PC-3 (cell line): ENCODE measurements around the gene C1QTNF4. TPM values are rescaled to one million over a fixed set of nuclear protein-coding genes. Genes with fewer than 3 reads are reported as not detected.

Experiments
- ATAC-seq: fragments of 200-7000 bp; cut with Tn5 transposase; 2 replicates; pipeline ENCODE4 v1.9.1; 2020; ENCODE audit warnings: mild to moderate bottlenecking, moderate library complexity
- BruUV-seq: library from RNA; stranded (reverse); fragments of 400-500 nt; replicated peaks from 2 replicates; lab custom pipeline; 2021; lab: Mats Ljungman, UMichigan
- CTCF ChIA-PET: fragments of 300-600 bp; sonication (Branson Sonifier 250); formaldehyde crosslinking; loops from one replicate; lab custom pipeline; 2022; ENCODE audit warnings: antibody characterized with exemption; lab: Charles Lee
- POLR2A ChIA-PET: fragments of 300-600 bp; sonication (Branson Sonifier 250); formaldehyde crosslinking; loops from one replicate; lab custom pipeline; 2022; ENCODE audit warnings: antibody characterized with exemption; ENCODE audit not compliant: unreplicated experiment; lab: Charles Lee
- DNase-seq: peaks from one replicate; pipeline ENCODE4 v3.0.0-alpha.2; 2015
- H2AFZ ChIP-seq: fragments of 300-600 bp; sonication (generic); 2 replicates; pipeline ENCODE4 v1.6.0; 2016; ENCODE audit warnings: antibody characterized with exemption, low read length
- H3F3A ChIP-seq: fragments of 300-600 bp; sonication (generic); one replicate; pipeline ENCODE4 v1.6.0; 2017; ENCODE audit warnings: antibody characterized with exemption, low read length, control low read depth, mild to moderate bottlenecking; ENCODE audit not compliant: unreplicated experiment
- H3K27ac ChIP-seq: fragments of 300-600 bp; sonication (generic); 2 replicates; pipeline ENCODE4 v1.5.1; 2016; ENCODE audit warnings: mild to moderate bottlenecking, low read length
- H3K27me3 ChIP-seq: fragments of 300-600 bp; sonication (generic); 2 replicates; pipeline ENCODE4 v1.6.1; 2016; ENCODE audit warnings: low read length, mixed read lengths
- H3K36me3 ChIP-seq: fragments of 300-600 bp; sonication (generic); 2 replicates; pipeline ENCODE4 v1.6.1; 2016; ENCODE audit warnings: low read depth, mixed run types, low read length, mixed read lengths
- H3K4me1 ChIP-seq: fragments of 300-600 bp; sonication (generic); 2 replicates; pipeline ENCODE4 v1.5.1; 2016; ENCODE audit warnings: low read length; ENCODE audit not compliant: insufficient read depth
- H3K4me2 ChIP-seq: fragments of 300-600 bp; sonication (generic); 2 replicates; pipeline ENCODE4 v1.6.0; 2016; ENCODE audit warnings: low read length
- H3K4me3 ChIP-seq: fragments of 300-600 bp; sonication (generic); 2 replicates; pipeline ENCODE4 v1.5.1; 2016; ENCODE audit warnings: mild to moderate bottlenecking, low read length, mixed read lengths
- H3K79me2 ChIP-seq: fragments of 300-600 bp; sonication (generic); 2 replicates; pipeline ENCODE4 v1.6.1; 2017; ENCODE audit warnings: low read length, mixed read lengths
- H3K9ac ChIP-seq: fragments of 300-600 bp; sonication (generic); 2 replicates; pipeline ENCODE4 v1.6.0; 2016; ENCODE audit warnings: mild to moderate bottlenecking, low read length
- H3K9me2 ChIP-seq: fragments of 300-600 bp; sonication (generic); replicated peaks from 2 replicates; pipeline ENCODE4 v1.6.1; 2016; ENCODE audit warnings: mixed run types, low read length, mixed read lengths
- H3K9me3 ChIP-seq: fragments of 300-600 bp; sonication (generic); 2 replicates; pipeline ENCODE4 v1.6.1; 2016; ENCODE audit warnings: low read length, mixed read lengths
- H4K20me1 ChIP-seq: fragments of 300-600 bp; sonication (generic); 2 replicates; pipeline ENCODE4 v1.6.1; 2016; ENCODE audit warnings: low read length, mixed read lengths
- EZH2 ChIP-seq: fragments of 300-600 bp; sonication (generic); IDR thresholded peaks from one replicate; pipeline ENCODE4 v1.6.1; 2017; ENCODE audit warnings: antibody characterized with exemption, mild to moderate bottlenecking, low read length; ENCODE audit not compliant: unreplicated experiment
- EZH2phosphoT487 ChIP-seq: fragments of 300-600 bp; sonication (generic); IDR thresholded peaks from 2 replicates; pipeline ENCODE4 v1.6.1; 2018; ENCODE audit warnings: mild to moderate bottlenecking, antibody characterized with exemption, low read length, borderline replicate concordance
- intact Hi-C: fragments of 100-400 bp; cut with micrococcal nuclease; formaldehyde crosslinking; loops from 2 replicates; pipeline ENCODE4 v1.9.0; 2023
- total RNA-seq: library from RNA; depleted of rRNA; stranded (reverse); fragments of >200 nt; gene quantifications from 2 replicates; pipeline ENCODE4 v1.2.3, GENCODE V29; 2014; rRNA removed
- TF ChIP-seq, protein P1 (sequence below): fragments of 300-600 bp; sonication (generic); conservative IDR thresholded peaks from 2 replicates; pipeline ENCODE4 v1.5.1; 2017; ENCODE audit warnings: antibody characterized with exemption, low read depth, mild to moderate bottlenecking, low read length

C1QTNF4 gene
- total RNA-seq, 1 experiment from 2014 or later, result not detected

DNA sequence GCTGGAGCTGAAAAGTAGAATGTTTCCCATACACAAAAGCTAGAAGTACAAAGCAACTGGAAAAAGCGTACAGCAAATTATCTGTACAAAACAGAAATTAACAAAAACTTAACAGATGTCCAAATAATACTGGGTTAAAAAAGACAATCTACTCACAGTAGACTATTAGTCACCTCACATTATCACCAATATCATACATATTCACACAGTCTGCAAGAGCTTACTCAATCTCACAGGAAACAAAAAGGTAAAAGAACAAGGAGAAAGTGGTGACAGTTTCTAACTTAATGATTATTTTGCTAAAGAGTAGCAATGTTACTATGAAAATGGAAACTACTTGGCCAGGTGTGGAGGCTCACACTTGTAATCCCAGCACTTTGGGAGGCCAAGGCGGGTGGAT is 53.1 kb downstream of the C1QTNF4 start:
- Histone ChIP-seq H3K36me3 (no peaks in the 10 kb centered on the region; the same call in 1 of the 2 replicates), H3K4me1 (peaks cover 38% of the 10 kb centered on the region), H3F3A (no peaks in the 10 kb centered on the region), H3K27ac (peak overlapping the region; percentile 91), H2AFZ (no peak overlapping the region), H4K20me1 (peaks cover 30% of the 10 kb centered on the region), H3K4me3 (peak overlapping the region; percentile 37; the same call in 1 of the 2 replicates), H3K4me2 (peak overlapping the region; percentile 75), H3K9me2 (no peaks in the 10 kb centered on the region), H3K27me3 (no peaks in the 10 kb centered on the region), H3K9me3 (no peaks in the 10 kb centered on the region), H3K9ac (peak overlapping the region; percentile 45), H3K79me2 (peaks cover 93% of the 10 kb centered on the region)
- DNase-seq, result no peak
- peak; percentile 6 for ATAC-seq
- intact Hi-C loops, result no loop called here
- ChIA-PET POLR2A (no interaction called here), CTCF (no interaction called here)
- TF ChIP-seq EZH2phosphoT487, result no peak
- TF ChIP-seq EZH2, result no peak
- TF ChIP-seq, protein P1, sequence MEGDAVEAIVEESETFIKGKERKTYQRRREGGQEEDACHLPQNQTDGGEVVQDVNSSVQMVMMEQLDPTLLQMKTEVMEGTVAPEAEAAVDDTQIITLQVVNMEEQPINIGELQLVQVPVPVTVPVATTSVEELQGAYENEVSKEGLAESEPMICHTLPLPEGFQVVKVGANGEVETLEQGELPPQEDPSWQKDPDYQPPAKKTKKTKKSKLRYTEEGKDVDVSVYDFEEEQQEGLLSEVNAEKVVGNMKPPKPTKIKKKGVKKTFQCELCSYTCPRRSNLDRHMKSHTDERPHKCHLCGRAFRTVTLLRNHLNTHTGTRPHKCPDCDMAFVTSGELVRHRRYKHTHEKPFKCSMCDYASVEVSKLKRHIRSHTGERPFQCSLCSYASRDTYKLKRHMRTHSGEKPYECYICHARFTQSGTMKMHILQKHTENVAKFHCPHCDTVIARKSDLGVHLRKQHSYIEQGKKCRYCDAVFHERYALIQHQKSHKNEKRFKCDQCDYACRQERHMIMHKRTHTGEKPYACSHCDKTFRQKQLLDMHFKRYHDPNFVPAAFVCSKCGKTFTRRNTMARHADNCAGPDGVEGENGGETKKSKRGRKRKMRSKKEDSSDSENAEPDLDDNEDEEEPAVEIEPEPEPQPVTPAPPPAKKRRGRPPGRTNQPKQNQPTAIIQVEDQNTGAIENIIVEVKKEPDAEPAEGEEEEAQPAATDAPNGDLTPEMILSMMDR, result no peak
- BruUV-seq, result no TSS peak

DNA sequence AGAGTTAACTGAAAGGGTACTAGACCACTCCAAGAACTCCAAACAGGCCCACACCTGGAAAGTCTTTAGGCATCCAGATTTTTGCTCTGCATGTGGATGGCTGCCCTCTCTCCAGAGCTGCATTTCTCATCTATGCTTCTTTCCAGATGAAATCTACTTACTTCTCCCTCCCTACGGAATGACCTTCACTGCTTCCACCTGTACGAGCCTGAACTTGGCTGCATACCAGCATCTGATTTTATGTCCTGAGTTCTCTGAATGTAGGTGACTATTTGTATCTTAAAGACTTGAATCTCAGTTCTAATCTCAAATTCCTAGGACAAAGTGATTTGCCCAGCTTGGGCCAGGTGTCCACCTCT is 54.6 kb downstream of the C1QTNF4 start:
- Histone ChIP-seq H3K9me2 (no peaks in the 10 kb centered on the region), H3K27ac (peak overlapping the region; percentile 91), H3K9ac (peak overlapping the region; percentile 57), H3F3A (no peaks in the 10 kb centered on the region), H3K4me2 (peak overlapping the region; percentile 75), H3K27me3 (no peaks in the 10 kb centered on the region), H3K79me2 (peaks cover 93% of the 10 kb centered on the region), H2AFZ (no peak overlapping the region), H4K20me1 (peaks cover 32% of the 10 kb centered on the region), H3K4me1 (peaks cover 38% of the 10 kb centered on the region), H3K4me3 (peak overlapping the region; percentile 46; the same call in 1 of the 2 replicates), H3K9me3 (no peaks in the 10 kb centered on the region), H3K36me3 (no peaks in the 10 kb centered on the region; the same call in 1 of the 2 replicates)
- DNase-seq, result no peak
- TF ChIP-seq EZH2 (no peak), EZH2phosphoT487 (no peak)
- TF ChIP-seq, protein P1, result no peak
- CTCF ChIA-PET, result interaction anchor here (0.7 kb wide), 1 partner anchor 15 kb away, joined by 7 read pairs; no protein-coding TSS in a partner anchor
- TSS peak; percentile 5 for BruUV-seq
- no peak for ATAC-seq
- POLR2A ChIA-PET, result interaction anchor here (0.5 kb wide), 1 partner anchor 39 kb away, joined by 5 read pairs; the partner anchor contains the start of genes KBTBD4 and NDUFS3
- intact Hi-C loops, result loop anchor here (1.0 to 2.0 kb wide), 2 partner anchors 15 to 62 kb away; no protein-coding TSS in a partner anchor

Other genes starting within 250 kb of the C1QTNF4 start
- not detected in 2 replicates for gene MYBPC3, start 241.7 kb downstream of the C1QTNF4 start, total RNA-seq
- gene SPI1, start 215.9 kb downstream of the C1QTNF4 start, total RNA-seq, result 0.22 TPM in 1 of 2 replicates, not detected in the other
- 29.4 and 32.5 TPM in 2 replicates for gene SLC39A13, start 185.8 kb downstream of the C1QTNF4 start, total RNA-seq
- 275 and 314 TPM in 2 replicates for gene PSMC3, start 168.0 kb downstream of the C1QTNF4 start, total RNA-seq
- gene RAPSN, start 145.3 kb downstream of the C1QTNF4 start, total RNA-seq, result 0.23 TPM in 1 of 2 replicates, not detected in the other
- gene CELF1, start 41.3 kb downstream of the C1QTNF4 start, total RNA-seq, result 80.1 and 92.7 TPM in 2 replicates
- gene PTPMT1, start 28.8 kb downstream of the C1QTNF4 start, total RNA-seq, result 167 and 212 TPM in 2 replicates
- 9.2 and 9.8 TPM in 2 replicates for gene KBTBD4, start 15.4 kb downstream of the C1QTNF4 start, total RNA-seq
- 120 and 166 TPM in 2 replicates for gene NDUFS3, start 15.3 kb downstream of the C1QTNF4 start, total RNA-seq
- gene FAM180B, start 7.7 kb downstream of the C1QTNF4 start, total RNA-seq, result not detected in 2 replicates
- 84.0 and 88.1 TPM in 2 replicates for gene MTCH2, start 48.1 kb upstream of the C1QTNF4 start, total RNA-seq
- 1.8 TPM in 1 of 2 replicates, not detected in the other for gene AGBL2, start 121.0 kb upstream of the C1QTNF4 start, total RNA-seq
- 37.4 and 60.1 TPM in 2 replicates for gene FNBP4, start 172.9 kb upstream of the C1QTNF4 start, total RNA-seq